ENCODE measurements around the gene CACNA2D3.

DNA sequence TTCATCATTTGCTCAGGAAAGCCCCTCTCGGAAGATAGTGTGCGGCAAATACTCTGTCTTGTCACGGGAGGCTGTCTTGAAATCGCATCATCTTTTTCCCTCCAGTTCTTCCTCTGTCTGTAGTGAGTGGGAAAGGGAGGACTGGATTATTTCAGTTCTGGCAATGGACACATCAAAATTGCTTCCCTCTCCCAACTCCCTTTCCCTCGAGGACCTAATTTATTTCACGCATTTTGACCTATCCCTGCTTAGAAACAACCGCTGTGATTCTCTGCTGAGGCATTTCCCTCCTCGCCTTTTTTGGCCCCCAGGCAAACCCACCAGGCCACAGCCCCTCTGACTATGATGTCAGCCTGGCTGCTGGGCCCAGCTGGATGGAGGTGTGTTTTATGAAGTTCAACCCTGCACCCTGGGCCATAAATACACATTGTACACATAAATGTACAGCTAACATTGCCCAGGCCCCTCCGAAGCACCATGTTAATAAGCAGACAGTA is 944.2 kb downstream of the CACNA2D3 start:
- TF ChIP-seq EZH2phosphoT487 (IDR thresholded peaks at IDR 0.05; ENCODE audit: low read depth, severe bottlenecking, unreplicated experiment) (no peak), EZH2 (IDR thresholded peaks at IDR 0.05; ENCODE audit: borderline replicate concordance) (no peak)
- TF ChIP-seq, protein P1, sequence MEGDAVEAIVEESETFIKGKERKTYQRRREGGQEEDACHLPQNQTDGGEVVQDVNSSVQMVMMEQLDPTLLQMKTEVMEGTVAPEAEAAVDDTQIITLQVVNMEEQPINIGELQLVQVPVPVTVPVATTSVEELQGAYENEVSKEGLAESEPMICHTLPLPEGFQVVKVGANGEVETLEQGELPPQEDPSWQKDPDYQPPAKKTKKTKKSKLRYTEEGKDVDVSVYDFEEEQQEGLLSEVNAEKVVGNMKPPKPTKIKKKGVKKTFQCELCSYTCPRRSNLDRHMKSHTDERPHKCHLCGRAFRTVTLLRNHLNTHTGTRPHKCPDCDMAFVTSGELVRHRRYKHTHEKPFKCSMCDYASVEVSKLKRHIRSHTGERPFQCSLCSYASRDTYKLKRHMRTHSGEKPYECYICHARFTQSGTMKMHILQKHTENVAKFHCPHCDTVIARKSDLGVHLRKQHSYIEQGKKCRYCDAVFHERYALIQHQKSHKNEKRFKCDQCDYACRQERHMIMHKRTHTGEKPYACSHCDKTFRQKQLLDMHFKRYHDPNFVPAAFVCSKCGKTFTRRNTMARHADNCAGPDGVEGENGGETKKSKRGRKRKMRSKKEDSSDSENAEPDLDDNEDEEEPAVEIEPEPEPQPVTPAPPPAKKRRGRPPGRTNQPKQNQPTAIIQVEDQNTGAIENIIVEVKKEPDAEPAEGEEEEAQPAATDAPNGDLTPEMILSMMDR (IDR thresholded peaks at IDR 0.05; ENCODE audit: poor library complexity) = no peak

Measured in hepatocyte (in vitro differentiated cells).